ENCODE measurements around the gene GAB3. TPM values are rescaled to one million over a fixed set of nuclear protein-coding genes. Genes with fewer than 3 reads are reported as not detected.

The GAB3 gene
- 0.94 TPM for total RNA-seq

DNA sequence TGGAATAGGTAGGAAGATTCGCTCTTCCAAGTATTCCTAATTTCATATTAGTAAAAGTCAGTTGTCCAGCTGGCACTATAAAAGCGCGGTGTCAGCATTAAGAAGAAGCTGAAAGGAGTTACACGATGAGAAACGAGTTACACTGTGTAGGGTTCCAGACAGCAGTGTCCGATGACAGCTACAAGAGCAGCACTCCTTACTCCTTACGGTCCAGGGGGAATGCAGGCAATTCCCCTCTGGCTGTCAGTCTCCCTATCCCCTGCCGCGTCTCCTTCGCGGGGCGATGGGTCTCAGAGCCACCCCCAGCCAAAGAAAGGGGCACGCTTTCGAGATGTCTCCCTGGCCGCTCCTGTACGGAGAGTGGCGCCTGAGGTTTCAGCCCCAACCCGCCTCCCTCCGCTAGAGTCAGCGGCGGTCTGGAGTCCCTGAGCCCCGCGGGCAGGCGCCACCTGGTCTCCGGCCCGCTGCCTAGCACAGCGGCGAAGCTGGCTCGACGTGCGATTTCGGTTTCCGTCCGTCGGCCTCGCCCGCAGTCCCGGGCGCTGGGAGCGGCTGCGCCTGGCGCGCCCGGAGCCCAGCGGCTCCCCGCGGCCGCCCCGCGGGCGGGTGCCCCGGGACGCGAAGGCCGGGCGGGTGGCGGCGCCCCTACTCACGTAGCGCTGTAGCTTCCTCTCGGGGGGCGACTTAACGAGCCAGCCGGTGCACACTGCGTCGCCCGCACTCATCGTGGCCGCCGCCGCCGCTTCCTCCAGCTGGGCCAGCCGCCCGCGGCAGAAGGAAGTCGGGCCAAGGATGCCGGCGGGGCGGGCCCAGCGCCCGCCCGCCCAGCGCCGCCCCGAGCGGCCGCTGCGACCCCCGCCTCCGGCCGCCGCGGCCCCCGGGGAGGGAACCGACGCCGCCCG lies at the start of gene GAB3:
TSS of gene GAB3 (minus strand) at position 777 of the 902 bp plus-strand sequence. CDS start at position 725, 52 bp downstream.

DNA sequence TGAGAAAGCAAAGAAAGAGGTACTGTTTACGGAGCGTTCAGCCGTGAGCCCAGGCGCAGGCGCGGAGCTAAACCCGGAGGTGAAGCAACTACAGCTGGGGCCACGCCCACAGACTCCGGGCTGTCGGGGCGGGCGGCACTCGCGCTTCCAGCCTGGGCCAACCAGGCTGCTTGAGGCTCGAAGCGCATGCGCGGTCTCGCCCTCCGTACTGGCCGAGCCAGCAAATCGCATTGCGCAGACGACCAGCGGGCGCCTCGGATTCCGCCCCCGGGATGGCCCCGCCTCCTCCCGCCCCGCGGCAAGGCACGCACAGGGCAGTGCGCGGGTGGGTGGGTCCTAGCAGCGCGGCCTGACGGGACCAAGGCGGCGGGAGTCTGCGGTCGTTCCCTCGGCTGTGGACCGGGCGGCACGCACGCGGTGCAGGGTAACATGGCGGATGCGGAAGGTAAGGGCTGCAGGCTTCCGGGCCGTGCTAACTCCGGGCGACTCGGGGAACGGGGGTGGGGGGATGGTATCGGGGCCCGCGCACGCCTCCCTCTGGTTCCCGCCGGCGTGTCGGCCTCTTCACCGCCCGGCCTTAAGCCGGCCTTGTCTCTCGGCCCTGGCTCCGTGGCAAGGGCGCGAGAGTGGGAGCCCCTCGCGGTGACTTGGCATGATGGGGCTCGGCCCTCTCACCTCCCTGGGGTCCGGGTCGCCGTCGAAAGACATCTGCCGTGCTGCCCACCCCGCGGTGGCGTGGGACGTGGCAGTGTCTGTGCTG lies 11.8 kb upstream of the GAB3 start, which contains the start of gene DKC1:
TSS of gene DKC1 (plus strand) at position 328 of the 760 bp plus-strand sequence. CDS start at position 430, 102 bp downstream.

DNA sequence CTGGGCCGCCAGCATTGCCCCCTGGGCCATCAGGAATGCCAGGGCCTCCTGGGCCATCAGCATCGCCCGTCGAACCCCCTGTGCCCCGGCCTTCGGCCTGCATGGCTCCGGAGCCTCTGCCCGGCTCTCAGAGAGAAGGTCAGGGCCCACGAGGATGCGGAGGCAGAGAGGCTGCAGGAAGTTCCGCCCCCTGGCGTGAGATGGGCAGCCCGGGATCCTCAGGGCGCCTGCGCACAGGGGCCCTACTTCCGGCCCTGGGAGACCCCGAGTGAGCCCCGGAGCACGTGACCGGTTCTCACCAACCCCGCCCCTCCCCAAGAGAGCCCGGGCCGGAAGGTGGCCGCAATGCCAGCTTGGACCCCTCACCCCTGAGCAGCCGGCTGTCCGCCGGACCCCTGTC lies 97.5 kb downstream of the GAB3 start, which contains the start of gene CTAG2:
TSS of gene CTAG2 (minus strand) at position 167 of the 400 bp plus-strand sequence. CDS start at position 103, 64 bp downstream.

Small RNAs within 50 kb of the gene (small RNA-seq; reads per million reads assigned to genes)
- not detected for gene SNORA36A (ENCODE audit: low replicate concordance)

Other genes with a start within 250 kb of the GAB3 start
- gene FAM3A, start 234.8 kb downstream of the GAB3 start, total RNA-seq = 13.8 TPM
- 32.9 TPM for gene G6PD, start 204.2 kb downstream of the GAB3 start, total RNA-seq
- 5.9 TPM for gene IKBKG, start 203.5 kb downstream of the GAB3 start, total RNA-seq
- gene CTAG1A, start 165.9 kb downstream of the GAB3 start, total RNA-seq = not detected
- not detected for gene CTAG1B, start 131.8 kb downstream of the GAB3 start, total RNA-seq
- not detected for gene CTAG2, start 97.5 kb downstream of the GAB3 start, total RNA-seq
- 29.7 TPM for gene DKC1, start 11.8 kb upstream of the GAB3 start, total RNA-seq
- gene MPP1, start 54.4 kb upstream of the GAB3 start, total RNA-seq = 25.7 TPM
- gene SMIM9, start 83.6 kb upstream of the GAB3 start, total RNA-seq = not detected
- 5.6 TPM for gene F8A1, start 135.3 kb upstream of the GAB3 start, total RNA-seq

All from parietal lobe (tissue), 2 donors.